ENCODE data around the gene LRFN3.

The LRFN3 gene

GRCh38 chr19:35940078-35940775 lies 4.1 kb downstream of the LRFN3 start:
- TF ChIP-seq SUZ12 (IDR thresholded peaks at IDR 0.05; ENCODE audit: extremely low read depth, insufficient read depth, insufficient read length) (no peak), YY1 (IDR thresholded peaks at IDR 0.05; ENCODE audit: insufficient read depth, insufficient read length) (no peak), ZNF274 (IDR thresholded peaks at IDR 0.05; ENCODE audit: low read depth, low read length) (no peak)
- H3K9ac ChIP-seq (ENCODE audit: insufficient read length, low read depth) = no peak overlapping the region
- DNase-seq (ENCODE audit: low read depth, low spot score) = no peak

GRCh38 chr19:35940839-35941238 lies 4.7 kb downstream of the LRFN3 start:
- Histone ChIP-seq H3K9ac (ENCODE audit: insufficient read length, low read depth) (no peak overlapping the region), H3K9me3 (ENCODE audit: insufficient read depth, low read length) (no peaks in the 10 kb centered on the region), H3K4me1 (ENCODE audit: insufficient read depth, insufficient read length) (peaks cover 2% of the 10 kb centered on the region), H3K27me3 (ENCODE audit: insufficient read depth, insufficient read length) (no peaks in the 10 kb centered on the region), H3K36me3 (ENCODE audit: insufficient read depth, insufficient read length, low read length) (peaks cover 17% of the 10 kb centered on the region), H3K4me3 (ENCODE audit: insufficient read length, low read depth) (no peak overlapping the region)
- DNase-seq (ENCODE audit: low read depth, low spot score) = no peak
- no peak for TF ChIP-seq ZNF274 (IDR thresholded peaks at IDR 0.05; ENCODE audit: low read depth, low read length)
- no peak for TF ChIP-seq YY1 (IDR thresholded peaks at IDR 0.05; ENCODE audit: insufficient read depth, insufficient read length)
- TF ChIP-seq SUZ12 (IDR thresholded peaks at IDR 0.05; ENCODE audit: extremely low read depth, insufficient read depth, insufficient read length) = no peak

More at GRCh38 chr19:35940078-35940775, 4.1 kb downstream of the LRFN3 start:
- H3K27me3 ChIP-seq (ENCODE audit: insufficient read depth, insufficient read length) = no peaks in the 10 kb centered on the region
- peaks cover 17% of the 10 kb centered on the region for H3K36me3 ChIP-seq (ENCODE audit: insufficient read depth, insufficient read length, low read length)
- H3K4me1 ChIP-seq (ENCODE audit: insufficient read depth, insufficient read length) = peaks cover 7% of the 10 kb centered on the region
- no peak overlapping the region for H3K4me3 ChIP-seq (ENCODE audit: insufficient read length, low read depth)
- H3K9me3 ChIP-seq (ENCODE audit: insufficient read depth, low read length) = no peaks in the 10 kb centered on the region

GRCh38 chr19:35942235-35942634 lies 6.1 kb downstream of the LRFN3 start:
- DNase-seq (ENCODE audit: low read depth, low spot score) = no peak
- H3K4me3 ChIP-seq (ENCODE audit: insufficient read length, low read depth) = no peak overlapping the region
- no peaks in the 10 kb centered on the region for H3K9me3 ChIP-seq (ENCODE audit: insufficient read depth, low read length)
- H3K27me3 ChIP-seq (ENCODE audit: insufficient read depth, insufficient read length) = no peaks in the 10 kb centered on the region
- H3K9ac ChIP-seq (ENCODE audit: insufficient read length, low read depth) = no peak overlapping the region
- TF ChIP-seq YY1 (IDR thresholded peaks at IDR 0.05; ENCODE audit: insufficient read depth, insufficient read length) (no peak), ZNF274 (IDR thresholded peaks at IDR 0.05; ENCODE audit: low read depth, low read length) (no peak), SUZ12 (IDR thresholded peaks at IDR 0.05; ENCODE audit: extremely low read depth, insufficient read depth, insufficient read length) (no peak)
- peaks cover 4% of the 10 kb centered on the region for H3K4me1 ChIP-seq (ENCODE audit: insufficient read depth, insufficient read length)
- H3K36me3 ChIP-seq (ENCODE audit: insufficient read depth, insufficient read length, low read length) = peaks cover 17% of the 10 kb centered on the region

- Histone ChIP-seq H3K4me1 (ENCODE audit: insufficient read depth, insufficient read length) (peaks cover 4% of the 10 kb centered on the region), H3K9ac (ENCODE audit: insufficient read length, low read depth) (no peak overlapping the region), H3K27me3 (ENCODE audit: insufficient read depth, insufficient read length) (no peaks in the 10 kb centered on the region), H3K9me3 (ENCODE audit: insufficient read depth, low read length) (no peaks in the 10 kb centered on the region), H3K4me3 (ENCODE audit: insufficient read length, low read depth) (no peak overlapping the region), H3K36me3 (ENCODE audit: insufficient read depth, insufficient read length, low read length) (peaks cover 17% of the 10 kb centered on the region)
- TF ChIP-seq SUZ12 (IDR thresholded peaks at IDR 0.05; ENCODE audit: extremely low read depth, insufficient read depth, insufficient read length) (no peak), YY1 (IDR thresholded peaks at IDR 0.05; ENCODE audit: insufficient read depth, insufficient read length) (no peak), ZNF274 (IDR thresholded peaks at IDR 0.05; ENCODE audit: low read depth, low read length) (no peak)
- no peak for DNase-seq (ENCODE audit: low read depth, low spot score)
Observed at GRCh38 chr19:35943321-35944301, 7.4 kb downstream of the LRFN3 start.

- Histone ChIP-seq H3K9me3 (ENCODE audit: insufficient read depth, low read length) (no peaks in the 10 kb centered on the region), H3K27me3 (ENCODE audit: insufficient read depth, insufficient read length) (no peaks in the 10 kb centered on the region), H3K9ac (ENCODE audit: insufficient read length, low read depth) (no peak overlapping the region), H3K36me3 (ENCODE audit: insufficient read depth, insufficient read length, low read length) (peaks cover 17% of the 10 kb centered on the region), H3K4me3 (ENCODE audit: insufficient read length, low read depth) (no peak overlapping the region), H3K4me1 (ENCODE audit: insufficient read depth, insufficient read length) (peaks cover 7% of the 10 kb centered on the region)
- no peak for DNase-seq (ENCODE audit: low read depth, low spot score)
- no peak for TF ChIP-seq ZNF274 (IDR thresholded peaks at IDR 0.05; ENCODE audit: low read depth, low read length)
- no peak for TF ChIP-seq YY1 (IDR thresholded peaks at IDR 0.05; ENCODE audit: insufficient read depth, insufficient read length)
- TF ChIP-seq SUZ12 (IDR thresholded peaks at IDR 0.05; ENCODE audit: extremely low read depth, insufficient read depth, insufficient read length) = no peak
Observed at GRCh38 chr19:35944556-35944955, 8.4 kb downstream of the LRFN3 start.

GRCh38 chr19:35945121-35945790 lies 9.1 kb downstream of the LRFN3 start:
- DNase-seq (ENCODE audit: low read depth, low spot score) = no peak
- no peaks in the 10 kb centered on the region for H3K27me3 ChIP-seq (ENCODE audit: insufficient read depth, insufficient read length)
- no peak for TF ChIP-seq SUZ12 (IDR thresholded peaks at IDR 0.05; ENCODE audit: extremely low read depth, insufficient read depth, insufficient read length)
- TF ChIP-seq YY1 (IDR thresholded peaks at IDR 0.05; ENCODE audit: insufficient read depth, insufficient read length) = no peak
- TF ChIP-seq ZNF274 (IDR thresholded peaks at IDR 0.05; ENCODE audit: low read depth, low read length) = no peak
- no peak overlapping the region for H3K4me3 ChIP-seq (ENCODE audit: insufficient read length, low read depth)
- peaks cover 14% of the 10 kb centered on the region for H3K36me3 ChIP-seq (ENCODE audit: insufficient read depth, insufficient read length, low read length)
- H3K9ac ChIP-seq (ENCODE audit: insufficient read length, low read depth) = no peak overlapping the region
- H3K4me1 ChIP-seq (ENCODE audit: insufficient read depth, insufficient read length) = peaks cover 7% of the 10 kb centered on the region
- H3K9me3 ChIP-seq (ENCODE audit: insufficient read depth, low read length) = no peaks in the 10 kb centered on the region
